H1 (cell line): ENCODE measurements around the gene PRKAR1B. TPM values are rescaled to one million over a fixed set of nuclear protein-coding genes. Genes with fewer than 3 reads are reported as not detected.

Experiments
- CTCF ChIA-PET: fragments of 300-600 bp; sonication (Branson Sonifier 250); formaldehyde crosslinking; loops from one replicate; lab custom pipeline; 2021; ENCODE audit not compliant: partially characterized antibody; lab: Charles Lee
- POLR2A ChIA-PET: fragments of 300-600 bp; sonication (Branson Sonifier 250); formaldehyde crosslinking; loops from one replicate; lab custom pipeline; 2021; ENCODE audit warnings: inconsistent platforms; ENCODE audit not compliant: partially characterized antibody; lab: Charles Lee
- DNase-seq, 2 experiments: peaks; one replicate each; pipeline versions ENCODE4 v3.0.0 to v3.0.0-alpha.2; 2010 to 2022; ENCODE audit warnings: low spot score in 2 of 2, low read depth in 1 of 2, mixed read lengths in 1 of 2
- FAIRE-seq: peaks from 2 replicates; lab custom pipeline; 2011; peaks lifted over from hg19 to GRCh38; lab: Jason Lieb, UNC
- H2AFZ ChIP-seq: 2 replicates; pipeline ENCODE4 v1.8.1; 2012; ENCODE audit warnings: low read length, inconsistent platforms
- H2AK5ac ChIP-seq: 2 replicates; pipeline ENCODE4 v1.6.1; 2013; ENCODE audit warnings: low read depth, low read length
- H2BK120ac ChIP-seq: replicated peaks from 2 replicates; pipeline ENCODE3; 2013; ENCODE audit warnings: low read depth, low read length, inconsistent platforms
- H2BK12ac ChIP-seq: 2 replicates; pipeline ENCODE4 v1.6.1; 2013; ENCODE audit warnings: low read depth, low read length
- H2BK15ac ChIP-seq: 2 replicates; pipeline ENCODE4 v1.6.1; 2013; ENCODE audit warnings: low read length
- H2BK20ac ChIP-seq: 2 replicates; pipeline ENCODE4 v1.6.1; 2013; ENCODE audit warnings: low read length
- H2BK5ac ChIP-seq: 2 replicates; pipeline ENCODE4 v1.6.1; 2013; ENCODE audit warnings: low read depth, low read length
- H3K14ac ChIP-seq: 2 replicates; pipeline ENCODE4 v1.6.1; 2013; ENCODE audit warnings: inconsistent platforms; ENCODE audit not compliant: insufficient read length
- H3K18ac ChIP-seq: 2 replicates; pipeline ENCODE4 v1.6.1; 2013; ENCODE audit warnings: low read length; ENCODE audit errors: extremely low read depth
- H3K23ac ChIP-seq: 2 replicates; pipeline ENCODE4 v1.6.1; 2013; ENCODE audit warnings: inconsistent platforms; ENCODE audit not compliant: insufficient read length
- H3K23me2 ChIP-seq: 2 replicates; pipeline ENCODE4 v1.6.1; 2013; ENCODE audit warnings: low read depth, low read length
- H3K27ac ChIP-seq: 2 replicates; pipeline ENCODE4 v1.6.1; 2011; ENCODE audit warnings: low read depth, low read length, inconsistent platforms
- H3K27me3 ChIP-seq, 4 experiments: replicated peaks in 1 of 4; 1 replicate in 1 of 4; 2 replicates in 3 of 4; pipeline versions ENCODE4 v1.6.1 to v1.8.1; 2011 to 2013; ENCODE audit warnings: low read length in 3 of 4, mild to moderate bottlenecking in 3 of 4, inconsistent platforms in 2 of 4, mixed read lengths in 2 of 4, moderate library complexity in 1 of 4; ENCODE audit not compliant: control insufficient read depth in 3 of 4, insufficient read depth in 3 of 4; ENCODE audit errors: extremely low read depth in 1 of 4
- H3K36me3 ChIP-seq, 4 experiments: 2 replicates each; pipeline versions ENCODE4 v1.6.1 to v1.8.1; 2011 to 2013; ENCODE audit warnings: mild to moderate bottlenecking in 4 of 4, low read length in 3 of 4, moderate library complexity in 2 of 4, control low read depth in 1 of 4, inconsistent platforms in 1 of 4; ENCODE audit not compliant: insufficient read depth in 4 of 4, control insufficient read depth in 2 of 4
- H3K4ac ChIP-seq: replicated peaks from 2 replicates; pipeline ENCODE3; 2013; ENCODE audit warnings: low read length, low read depth, mixed read lengths, inconsistent platforms; ENCODE audit not compliant: insufficient read length
- H3K4me1 ChIP-seq, 4 experiments: replicated peaks in 1 of 4; 1 replicate in 1 of 4; 2 replicates in 3 of 4; pipeline versions ENCODE4 v1.6.1 to v1.8.1; 2011 to 2013; ENCODE audit warnings: low read length in 3 of 4, inconsistent platforms in 2 of 4, mixed read lengths in 1 of 4; ENCODE audit not compliant: insufficient read depth in 4 of 4, control insufficient read depth in 3 of 4
- H3K4me2 ChIP-seq, 2 experiments: 2 replicates each; pipeline versions ENCODE4 v1.6.1 to v1.8.1; 2011 to 2013; ENCODE audit warnings: low read depth in 2 of 2, low read length in 2 of 2, control low read depth in 1 of 2, inconsistent platforms in 1 of 2, mild to moderate bottlenecking in 1 of 2; ENCODE audit not compliant: insufficient read depth in 1 of 2
- H3K4me3 ChIP-seq, 4 experiments: fragments of 200-600, 300-600 bp in 1 of 4; sonication (generic), shearing (Covaris generic), sonication (Bioruptor Twin) in 1 of 4; 2 replicates each; pipeline versions ENCODE4 v1.5.1 to v1.8.1; 2011 to 2016; ENCODE audit warnings: low read length in 4 of 4, low read depth in 3 of 4, control low read depth in 2 of 4, inconsistent platforms in 2 of 4, mild to moderate bottlenecking in 2 of 4, mixed read lengths in 1 of 4, moderate library complexity in 1 of 4; ENCODE audit not compliant: insufficient read depth in 2 of 4; ENCODE audit errors: extremely low read depth in 1 of 4
- H3K56ac ChIP-seq: replicated peaks from 2 replicates; pipeline ENCODE3; 2013; ENCODE audit warnings: low read depth, mild to moderate bottlenecking, mixed read lengths, low read length, inconsistent platforms; ENCODE audit not compliant: insufficient read length
- H3K79me1 ChIP-seq: 2 replicates; pipeline ENCODE4 v1.6.1; 2013; ENCODE audit warnings: low read depth, low read length, control low read depth
- H3K79me2 ChIP-seq, 2 experiments: 2 replicates each; pipeline versions ENCODE4 v1.6.1 to v1.8.1; 2012 to 2013; ENCODE audit warnings: low read length in 2 of 2, mild to moderate bottlenecking in 2 of 2, inconsistent platforms in 1 of 2; ENCODE audit not compliant: insufficient read depth in 2 of 2, control insufficient read depth in 1 of 2
- H3K9ac ChIP-seq, 4 experiments: replicated peaks in 1 of 4; 1 replicate in 1 of 4; 2 replicates in 3 of 4; pipeline versions ENCODE4 v1.6.1 to v1.8.1; 2011 to 2013; ENCODE audit warnings: low read depth in 3 of 4, low read length in 3 of 4, control low read depth in 2 of 4, mild to moderate bottlenecking in 2 of 4, moderate library complexity in 2 of 4, inconsistent platforms in 1 of 4; ENCODE audit errors: extremely low read depth in 1 of 4
- H3K9me3 ChIP-seq, 2 experiments: 2 replicates each; pipeline versions ENCODE4 v1.6.1 to v1.8.1; 2012 to 2013; ENCODE audit warnings: mild to moderate bottlenecking in 2 of 2, moderate library complexity in 2 of 2, control low read depth in 1 of 2, inconsistent platforms in 1 of 2, low read depth in 1 of 2, low read length in 1 of 2, mixed read lengths in 1 of 2; ENCODE audit not compliant: insufficient read depth in 2 of 2
- H4K20me1 ChIP-seq, 2 experiments: replicated peaks in 1 of 2; 2 replicates each; pipeline versions ENCODE3 to v1.8.1; 2011 to 2013; ENCODE audit warnings: inconsistent platforms in 2 of 2, low read length in 2 of 2, mild to moderate bottlenecking in 1 of 2; ENCODE audit not compliant: insufficient read depth in 2 of 2, control insufficient read depth in 1 of 2
- H4K5ac ChIP-seq: 2 replicates; pipeline ENCODE4 v1.6.1; 2013; ENCODE audit warnings: low read length, low read depth, mixed read lengths, inconsistent platforms; ENCODE audit not compliant: insufficient read length
- H4K8ac ChIP-seq: 2 replicates; pipeline ENCODE4 v1.8.0; 2013; ENCODE audit warnings: mild to moderate bottlenecking, moderate library complexity, low read length, inconsistent platforms; ENCODE audit not compliant: insufficient read depth; ENCODE audit errors: extremely low read depth
- H4K91ac ChIP-seq: replicated peaks from 2 replicates; pipeline ENCODE3; 2013; ENCODE audit warnings: low read length, mixed read lengths, inconsistent platforms; ENCODE audit not compliant: insufficient read length
- ASH2L ChIP-seq: fragments of 200-600, 300-600 bp; sonication (generic); IDR thresholded peaks from one replicate; pipeline ENCODE4 v1.7.1; 2017; ENCODE audit warnings: low read length
- CREB1 ChIP-seq: IDR thresholded peaks from 2 replicates; pipeline ENCODE4 v1.6.1; 2012; ENCODE audit warnings: inconsistent platforms
- CTBP2 ChIP-seq: IDR thresholded peaks from 2 replicates; pipeline ENCODE4 v1.7.0; 2011; ENCODE audit warnings: borderline replicate concordance, mild to moderate bottlenecking, moderate library complexity, mixed read lengths, low read length; ENCODE audit not compliant: insufficient read depth, insufficient read length
- GTF2F1 ChIP-seq: IDR thresholded peaks from 2 replicates; pipeline ENCODE4 v1.6.1; 2012; ENCODE audit warnings: low read depth, low read length, improper control_type of control experiment, borderline replicate concordance
- KDM4A ChIP-seq: IDR thresholded peaks from one replicate; pipeline ENCODE4 v1.7.1; 2012; ENCODE audit warnings: low read depth, mild to moderate bottlenecking, moderate library complexity, low read length, inconsistent platforms; ENCODE audit not compliant: severe bottlenecking
- KDM5A ChIP-seq: fragments of 200-600 bp; IDR thresholded peaks from 2 replicates; pipeline ENCODE4 v1.7.1; 2012; ENCODE audit warnings: mild to moderate bottlenecking, low read length, inconsistent platforms, mixed read lengths
- POU5F1 ChIP-seq: IDR thresholded peaks from 2 replicates; pipeline ENCODE4 v1.6.1; 2011; ENCODE audit warnings: low read depth, mild to moderate bottlenecking, low read length, moderate library complexity
- RAD21 ChIP-seq, 2 experiments: IDR thresholded peaks in 1 of 2; conservative IDR thresholded peaks in 1 of 2; 2 replicates each; pipeline ENCODE4 v1.6.1; 2011; ENCODE audit warnings: low read depth in 2 of 2, low read length in 2 of 2, improper control_type of control experiment in 1 of 2, inconsistent platforms in 1 of 2, mild to moderate bottlenecking in 1 of 2, moderate library complexity in 1 of 2
- RFX5 ChIP-seq: IDR thresholded peaks from 2 replicates; pipeline ENCODE4 v1.6.1; 2011; ENCODE audit warnings: low read depth, low read length, improper control_type of control experiment, borderline replicate concordance
- RNF2 ChIP-seq: fragments of 200-900, 300-1000 bp; sonication (generic); IDR thresholded peaks from 2 replicates; pipeline ENCODE4 v1.7.1; 2016; ENCODE audit warnings: borderline replicate concordance, low read depth, mild to moderate bottlenecking, antibody characterized with exemption, low read length; ENCODE audit not compliant: poor library complexity, severe bottlenecking; ENCODE audit errors: missing control alignments
- SIN3A ChIP-seq, 2 experiments: IDR thresholded peaks in 1 of 2; conservative IDR thresholded peaks in 1 of 2; 2 replicates each; pipeline ENCODE4 v1.6.1; 2011 to 2012; ENCODE audit warnings: low read length in 2 of 2, improper control_type of control experiment in 1 of 2, low read depth in 1 of 2, mild to moderate bottlenecking in 1 of 2
- WGBS, 2 experiments: shearing (Covaris generic) in 1 of 2; methylation state at CpG; one replicate each; pipeline versions ENCODE4 v1.1.6 to v1.1.7; 2013 to 2015; ENCODE audit warnings: low lambda C conversion rate in 2 of 2, mixed read lengths in 2 of 2, inconsistent platforms in 1 of 2, low coverage in 1 of 2, missing lambda C conversion rate in 1 of 2; ENCODE audit not compliant: insufficient replicate concordance in 2 of 2, insufficient coverage in 1 of 2, insufficient read length in 1 of 2; ENCODE audit errors: extremely low coverage in 1 of 2, missing lambda C conversion rate in 1 of 2; 5-methylcytosine and 5-hydroxymethylcytosine counted together
- polyA plus RNA-seq, 7 experiments: library from polyadenylated mRNA; depleted of rRNA in 3 of 7; stranded (reverse) in 5 of 7; unstranded in 2 of 7; fragments of >200 nt in 5 of 7; fragments of 200-250 nt in 2 of 7; gene quantifications; 1 replicate in 5 of 7; 2 replicates in 1 of 7; 4 replicates in 1 of 7; pipeline versions ENCODE4 v1.2.1 to v1.2.3, GENCODE V29; 2011 to 2013; ENCODE audit warnings: missing spikeins in 2 of 7, mixed read lengths in 2 of 7
- total RNA-seq: library from RNA; stranded (reverse); fragmentation: NEBNext Ultra II Directional; extraction: Animal tissue kit (Norgen Biotek cat#: 25700); gene quantifications from 2 replicates; pipeline ENCODE4 v1.2.1, GENCODE V29; 2021
- TF ChIP-seq, protein P1 (sequence below): IDR thresholded peaks from 2 replicates; pipeline ENCODE4 v1.6.1; 2011; ENCODE audit warnings: low read depth, mild to moderate bottlenecking, low read length; ENCODE audit not compliant: insufficient read depth

Gene PRKAR1B
- total and polyA plus RNA-seq, 2 of the 8 experiments (the other 6 are each of a cell fraction or from before 2014, with no cell fraction given) = 12.3 to 55.7 TPM

- no peak overlapping the region for H4K5ac ChIP-seq
- no peak for FAIRE-seq
- H2BK20ac ChIP-seq = no peak overlapping the region
- DNase-seq = no peak
- no peak overlapping the region for H3K4me3 ChIP-seq
- no peaks in the 10 kb centered on the region; the same call in 1 of the 2 replicates for H3K23me2 ChIP-seq
- H2BK120ac ChIP-seq = no peak overlapping the region
- no peak overlapping the region for H2AK5ac ChIP-seq
- H4K91ac ChIP-seq = no peak overlapping the region
- peaks cover 0 to 3% (median 0%) of the 10 kb centered on the region in 4 experiments; a peak in 2 of 7 replicates for H3K4me1 ChIP-seq
- peaks cover 0 to 5% of the 10 kb centered on the region in 2 experiments; a peak in 1 of 4 replicates for H3K79me2 ChIP-seq
- H3K79me1 ChIP-seq = peaks cover 2% of the 10 kb centered on the region
- no peak overlapping the region for H3K4ac ChIP-seq
- peaks cover 2 to 47% (median 23%) of the 10 kb centered on the region in 4 experiments; a peak in 7 of 8 replicates for H3K36me3 ChIP-seq
- no peaks in the 10 kb centered on the region; a peak in 1 of 7 replicates for H3K27me3 ChIP-seq
- H2BK5ac ChIP-seq = no peak overlapping the region
- no peak overlapping the region for H3K14ac ChIP-seq
- H2BK12ac ChIP-seq = no peak overlapping the region
- no peak overlapping the region for H3K9ac ChIP-seq
- H3K56ac ChIP-seq = no peak overlapping the region
- POLR2A ChIA-PET = no interaction called here
- no peaks in the 10 kb centered on the region for H3K9me3 ChIP-seq
- CTCF ChIA-PET = interaction anchor here (0.6 to 2.1 kb wide), 4 partner anchors 68 to 266 kb away, joined by 3 to 8 read pairs (median 4); no protein-coding TSS in a partner anchor
- H3K4me2 ChIP-seq = no peak overlapping the region
- H3K18ac ChIP-seq = no peak overlapping the region
- no peak overlapping the region for H2BK15ac ChIP-seq
- H4K8ac ChIP-seq = no peak overlapping the region
- 87% methylated on average over 13 of the region's 13 CpGs; no CpG with 5 or more reads in 1 of the 2 experiments for whole genome bisulfite sequencing, 2 experiments
- no peak overlapping the region for H2AFZ ChIP-seq
- H3K27ac ChIP-seq = no peak overlapping the region
- peaks cover 4 to 8% of the 10 kb centered on the region in 2 experiments for H4K20me1 ChIP-seq
- H3K23ac ChIP-seq = no peak overlapping the region
- TF ChIP-seq POU5F1 (no peak), CREB1 (no peak), RFX5 (no peak), CTBP2 (no peak), KDM5A (no peak), SIN3A (conservative IDR thresholded peaks at IDR 0.05 in 1 of 2, IDR thresholded peaks at IDR 0.05 in 1 of 2; ENCODE audit: low read depth in 1 of 2, low read length in 2 of 2) (no peak), ASH2L (no peak), RAD21 (IDR thresholded peaks at IDR 0.05 in 1 of 2, conservative IDR thresholded peaks at IDR 0.05 in 1 of 2; ENCODE audit: low read depth in 2 of 2, low read length in 2 of 2) (no peak), GTF2F1 (no peak), RNF2 (no peak), KDM4A (no peak)
- TF ChIP-seq, protein P1, sequence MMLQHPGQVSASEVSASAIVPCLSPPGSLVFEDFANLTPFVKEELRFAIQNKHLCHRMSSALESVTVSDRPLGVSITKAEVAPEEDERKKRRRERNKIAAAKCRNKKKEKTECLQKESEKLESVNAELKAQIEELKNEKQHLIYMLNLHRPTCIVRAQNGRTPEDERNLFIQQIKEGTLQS = no peak
Measured at GRCh38 chr7:502296-502695, 224.8 kb downstream of the PRKAR1B start.
